K562 (cell line): ENCODE measurements around the gene ZSWIM8. TPM values are rescaled to one million over a fixed set of nuclear protein-coding genes. Genes with fewer than 3 reads are reported as not detected.

ENCODE experiments used
- ATAC-seq: fragments of 200-7000 bp; cut with Tn5 transposase; 3 replicates; pipeline ENCODE4 v1.9.1; 2020; ENCODE audit warnings: moderate library complexity
- BruUV-seq: library from RNA; stranded (reverse); fragments of 400-500 nt; replicated peaks from 2 replicates; lab custom pipeline; 2021; lab: Mats Ljungman, UMichigan
- CTCF ChIA-PET: fragments of 300-600 bp; formaldehyde crosslinking; extraction: SDS; loops from one replicate; lab custom pipeline; 2021; ENCODE audit warnings: low intra/inter-chr PET ratio; lab: Yijun Ruan, JAX
- POLR2A ChIA-PET: fragments of 300-600, 350-650 bp; sonication (Branson Sonifier 250); formaldehyde crosslinking; extraction: SDS; loops from one replicate; lab custom pipeline; 2021; ENCODE audit warnings: antibody characterized with exemption, inconsistent platforms; lab: Yijun Ruan, JAX
- DNase-seq, 4 experiments: peaks; one replicate each; pipeline versions ENCODE4 v3.0.0 to v3.0.0-alpha.2; 2011 to 2018; ENCODE audit warnings: low spot score in 3 of 4, mixed read lengths in 3 of 4; ENCODE audit errors: extremely low read depth in 1 of 4
- FAIRE-seq: peaks from 2 replicates; lab custom pipeline; 2011; peaks lifted over from hg19 to GRCh38; lab: Jason Lieb, UNC
- H2AFZ ChIP-seq: 2 replicates; pipeline ENCODE4 v1.6.0; 2011; ENCODE audit warnings: low read depth, low read length, control low read depth, inconsistent platforms
- H3K27ac ChIP-seq: fragments of 200-600 bp; 3 replicates; pipeline ENCODE4 v1.8.0; 2011; ENCODE audit warnings: low read depth, mild to moderate bottlenecking, control low read depth, inconsistent platforms, low read length, moderate library complexity, mixed read lengths; ENCODE audit errors: extremely low read depth
- H3K27me3 ChIP-seq, 2 experiments: fragments of 300-600 bp in 1 of 2; 2 replicates in 1 of 2; 3 replicates in 1 of 2; pipeline versions ENCODE4 v1.6.0 to v1.8.0; 2011; ENCODE audit warnings: inconsistent platforms in 2 of 2, low read length in 2 of 2, mild to moderate bottlenecking in 1 of 2, mixed read lengths in 1 of 2, moderate library complexity in 1 of 2; ENCODE audit not compliant: control insufficient read depth in 2 of 2, insufficient read depth in 2 of 2
- H3K36me3 ChIP-seq: fragments of 300-600 bp; 3 replicates; pipeline ENCODE4 v1.8.0; 2011; ENCODE audit warnings: mild to moderate bottlenecking, low read length, inconsistent platforms; ENCODE audit not compliant: control insufficient read depth, insufficient read depth
- H3K4me1 ChIP-seq, 2 experiments: fragments of 200-600 bp in 1 of 2; replicated peaks in 1 of 2; 2 replicates in 1 of 2; 3 replicates in 1 of 2; pipeline versions ENCODE4 v1.5.1 to v1.8.0; 2011; ENCODE audit warnings: inconsistent platforms in 2 of 2, low read length in 2 of 2, mild to moderate bottlenecking in 1 of 2, mixed read lengths in 1 of 2, moderate library complexity in 1 of 2; ENCODE audit not compliant: control insufficient read depth in 2 of 2, insufficient read depth in 2 of 2
- H3K4me2 ChIP-seq: 2 replicates; pipeline ENCODE4 v1.6.1; 2011; ENCODE audit warnings: low read length, control low read depth, inconsistent platforms, mixed read lengths; ENCODE audit not compliant: insufficient read depth
- H3K4me3 ChIP-seq: fragments of 200-600 bp; sonication (generic), shearing (Covaris generic); 2 replicates; pipeline ENCODE4 v1.5.1; 2016; ENCODE audit warnings: control low read depth, inconsistent platforms
- H3K79me2 ChIP-seq: fragments of 200-600 bp; 3 replicates; pipeline ENCODE4 v1.8.0; 2011; ENCODE audit warnings: low read length, inconsistent platforms; ENCODE audit not compliant: control insufficient read depth, insufficient read depth
- H3K9ac ChIP-seq, 2 experiments: 2 replicates each; pipeline versions ENCODE4 v1.6.0 to v1.6.1; 2011; ENCODE audit warnings: low read depth in 2 of 2, low read length in 2 of 2, control low read depth in 1 of 2, inconsistent platforms in 1 of 2, mild to moderate bottlenecking in 1 of 2, mixed read lengths in 1 of 2; ENCODE audit not compliant: insufficient read depth in 1 of 2
- H3K9me1 ChIP-seq: one replicate; pipeline ENCODE4 v1.6.0; 2011; ENCODE audit warnings: inconsistent platforms, mild to moderate bottlenecking, low read length, moderate library complexity; ENCODE audit not compliant: control insufficient read depth, insufficient read depth
- H3K9me3 ChIP-seq: replicated peaks from 2 replicates; pipeline ENCODE4 v1.5.1; 2011; ENCODE audit warnings: low read depth, low read length, inconsistent platforms; ENCODE audit not compliant: control insufficient read depth, insufficient read depth
- H4K20me1 ChIP-seq: replicated peaks from 2 replicates; pipeline ENCODE4 v1.6.1; 2011; ENCODE audit warnings: low read length, inconsistent platforms, mixed read lengths; ENCODE audit not compliant: control insufficient read depth, insufficient read depth
- CBFA2T3 ChIP-seq: fragments of 450-650 bp; IDR thresholded peaks from 2 replicates; pipeline ENCODE4 v1.6.1; 2017
- ID3 ChIP-seq, 2 experiments: fragments of 250-450 bp in 1 of 2; fragments of 450-650 bp in 1 of 2; sonication (Bioruptor Pico) in 1 of 2; IDR thresholded peaks; 2 replicates each; pipeline versions ENCODE4 v1.6.1 to v1.8.0; 2016 to 2021; ENCODE audit warnings: mild to moderate bottlenecking in 2 of 2, moderate library complexity in 2 of 2, missing compliant biosample characterization in 1 of 2, missing genetic modification characterization in 1 of 2
- MEIS2 ChIP-seq: fragments of 450-650 bp; IDR thresholded peaks from 2 replicates; pipeline ENCODE4 v1.6.1; 2014; ENCODE audit warnings: mild to moderate bottlenecking; ENCODE audit not compliant: partially characterized antibody
- TAL1 ChIP-seq: fragments of 450-650 bp; IDR thresholded peaks from 2 replicates; pipeline ENCODE4 v1.6.1; 2016; ENCODE audit warnings: mild to moderate bottlenecking
- TRIM28 ChIP-seq: fragments of 450-650 bp; IDR thresholded peaks from 2 replicates; pipeline ENCODE4 v1.6.1; 2017
- ZNF592 ChIP-seq: fragments of 450-650 bp; IDR thresholded peaks from 2 replicates; pipeline ENCODE4 v1.6.1; 2017; ENCODE audit warnings: antibody characterized with exemption, mild to moderate bottlenecking
- WGBS: fragments of 100-300 bp; shearing (Covaris generic); methylation state at CpG from one replicate; pipeline ENCODE4 v1.1.6; 2016; ENCODE audit warnings: low coverage, mixed read lengths; ENCODE audit not compliant: insufficient coverage; ENCODE audit errors: missing lambda C conversion rate; 5-methylcytosine and 5-hydroxymethylcytosine counted together
- in situ Hi-C: fragments of 300-500 bp; cut with MboI; formaldehyde crosslinking; loops from 4 replicates; pipeline ENCODE4 v1.15.0; 2018; ENCODE audit warnings: inconsistent platforms, mixed read lengths
- intact Hi-C: fragments of 100-400 bp; cut with micrococcal nuclease; formaldehyde crosslinking; loops from 2 replicates; pipeline ENCODE4 v1.14.2; 2022
- polyA plus RNA-seq, 8 experiments: library from polyadenylated mRNA; depleted of rRNA in 4 of 8; stranded (reverse) in 5 of 8; unstranded in 3 of 8; fragments of >200 nt; fragmentation: Nextera tagmentation in 2 of 8; fragmentation: Illumina TruSeq in 1 of 8; extraction: Ambion mirVana in 2 of 8; extraction: Trizol in 1 of 8; gene quantifications; 2 replicates each; pipeline versions ENCODE4 v1.2.1 to v1.2.3, GENCODE V29; 2011 to 2014; ENCODE audit warnings: inconsistent platforms in 1 of 8, missing spikeins in 1 of 8
- total RNA-seq, 7 experiments: library from RNA; depleted of rRNA in 6 of 7; stranded (reverse); fragments of >200 nt in 6 of 7; fragmentation: Illumina TruSeq in 2 of 7; extraction: Trizol in 2 of 7; gene quantifications; 2 replicates each; pipeline versions ENCODE4 v1.2.1 to v1.2.3, GENCODE V29; 2011 to 2021; ENCODE audit warnings: low replicate concordance in 1 of 7

The ZSWIM8 gene
- total and polyA plus RNA-seq, 9 of the 15 experiments (the other 6 are each of a cell fraction or from before 2014, with no cell fraction given) = 5.6 to 47.8 (median 26.7) TPM

GRCh38 chr10:73823391-73823790 lies 38.0 kb downstream of the ZSWIM8 start:
- WGBS = 61% methylated on average over 7 of the region's 7 CpGs
- in situ Hi-C loops = no loop called here

More at GRCh38 chr10:73823391-73823790, 38.0 kb downstream of the ZSWIM8 start:
- Histone ChIP-seq H3K9ac (no peak overlapping the region), H2AFZ (no peak overlapping the region), H3K4me3 (no peak overlapping the region), H3K9me3 (no peaks in the 10 kb centered on the region), H3K79me2 (no peaks in the 10 kb centered on the region), H3K9me1 (no peaks in the 10 kb centered on the region), H3K36me3 (peaks cover 37% of the 10 kb centered on the region; the same call in 2 of the 3 replicates)
- FAIRE-seq (no peak), DNase-seq (no peak), ATAC-seq (no peak)
- TF ChIP-seq MEIS2 (no peak), TAL1 (peak; percentile 30; the same call in 1 of the 2 replicates), CBFA2T3 (peak; percentile 57; the same call in 1 of the 2 replicates), ID3 (CRISPR knock-in tag; IDR thresholded peaks at IDR 0.05) (no peak), ID3 (tag; IDR thresholded peaks at IDR 0.05) (no peak), ZNF592 (no peak), TRIM28 (no peak)
- TF ChIP-seq, all 486 proteins: peak for 2
- H3K4me2 ChIP-seq = no peak overlapping the region
- no TSS peak for BruUV-seq
- peaks cover 13 to 31% of the 10 kb centered on the region in 2 experiments; a peak in 4 of 5 replicates for H3K4me1 ChIP-seq
- H3K27me3 ChIP-seq = no peaks in the 10 kb centered on the region
- no peak overlapping the region for H3K27ac ChIP-seq
- CTCF ChIA-PET = no interaction called here
- intact Hi-C loops = no loop called here
- POLR2A ChIA-PET = interaction anchor here (0.9 to 1.7 kb wide), 3 partner anchors 8 to 54 kb away, joined by 3 to 6 read pairs (median 4); no protein-coding TSS in a partner anchor
- H4K20me1 ChIP-seq = no peaks in the 10 kb centered on the region
